Articular chondrocyte of knee joint (primary cell): ENCODE measurements around the gene C3orf22. TPM values are rescaled to one million over a fixed set of nuclear protein-coding genes. Genes with fewer than 3 reads are reported as not detected.

Experiments used
- small RNA-seq: library from RNA; depleted of rRNA; stranded (forward); fragments of <200 nt; gene quantifications from one replicate; pipeline ENCODE3, GENCODE V24; 2012
- total RNA-seq: library from RNA; depleted of rRNA; stranded (reverse); fragments of >200 nt; gene quantifications from 2 replicates; pipeline ENCODE4 v1.2.3, GENCODE V29; 2012

C3orf22 gene, protein sequence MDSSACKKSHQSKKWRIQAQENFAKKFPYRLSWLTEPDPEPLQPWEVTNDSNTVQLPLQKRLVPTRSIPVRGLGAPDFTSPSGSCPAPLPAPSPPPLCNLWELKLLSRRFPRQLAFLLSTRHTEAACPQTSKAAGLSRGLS
- not detected in 2 replicates for total RNA-seq

DNA sequence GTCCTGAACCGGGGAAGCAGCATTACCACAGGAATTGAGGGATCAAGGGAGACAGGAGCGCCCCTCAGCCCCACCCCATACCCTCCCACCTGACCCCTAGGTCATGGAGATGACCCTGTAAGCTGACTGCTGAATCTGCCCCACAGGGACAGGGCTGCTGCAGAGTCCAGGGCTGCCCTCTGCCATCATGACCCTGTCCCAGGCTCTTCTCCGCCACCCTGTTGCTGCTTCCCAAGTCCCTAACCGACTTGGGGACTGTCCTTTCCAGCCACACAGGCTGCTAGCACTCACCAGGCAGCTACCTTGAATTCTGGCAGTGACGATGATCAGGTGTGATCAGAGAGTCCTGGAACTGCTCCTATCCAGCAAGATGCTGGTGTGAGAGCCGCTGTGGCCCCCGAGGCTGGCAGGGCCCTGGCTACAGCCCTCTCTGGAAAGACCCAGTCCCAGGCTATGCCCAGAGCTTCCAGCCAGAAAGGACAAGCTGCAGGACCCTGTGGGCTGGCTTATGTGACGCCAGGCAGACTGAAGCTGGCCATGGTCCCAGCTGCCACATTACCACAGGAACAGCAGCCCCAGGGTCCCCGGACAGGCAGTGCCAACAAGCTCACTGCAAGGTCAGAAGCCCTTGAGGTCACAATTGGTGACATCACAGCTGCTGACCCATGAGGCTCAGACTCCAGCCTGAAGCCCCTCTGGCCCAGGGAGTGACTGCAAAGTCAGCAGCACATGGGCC is at the start of gene C3orf22:
Gene C3orf22, minus strand, starts transcription at position 597 of the 736 bp plus-strand sequence. CDS start 5,542 bp downstream, outside the sequence.

DNA sequence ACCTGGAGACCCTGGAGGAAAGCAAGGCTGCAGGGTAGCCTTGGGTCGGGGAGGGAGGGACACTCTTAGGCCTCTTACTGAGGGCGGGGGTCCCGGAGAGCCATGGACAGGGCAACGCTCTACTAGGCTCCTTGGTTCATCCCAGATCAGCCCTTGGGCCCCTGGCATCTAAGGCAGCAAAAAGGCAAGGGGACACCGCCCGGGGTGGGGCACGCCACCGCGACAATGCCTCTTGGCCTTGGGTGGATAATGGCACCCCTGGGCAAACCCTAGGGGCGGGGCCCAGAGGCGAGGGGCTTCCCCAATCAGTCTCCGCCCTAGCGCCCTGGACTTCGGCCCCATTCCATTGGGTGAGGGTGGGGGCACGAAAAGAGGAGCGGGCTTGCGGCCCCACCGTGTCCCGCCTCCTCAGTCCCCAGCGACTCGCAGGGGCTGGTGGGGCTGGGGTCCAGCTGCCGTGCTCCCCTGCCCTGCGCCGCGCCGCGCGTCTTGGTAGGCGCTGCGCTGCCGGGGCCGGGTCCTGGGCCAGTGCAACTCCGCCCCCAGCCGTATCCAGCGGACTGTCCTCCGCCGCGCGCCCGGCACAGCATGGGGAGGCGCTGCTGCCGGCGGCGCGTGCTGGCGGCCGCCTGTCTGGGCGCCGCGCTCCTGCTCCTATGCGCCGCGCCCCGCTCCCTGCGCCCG is 34.8 kb downstream of the C3orf22 start, which contains the start of gene CHST13:
Gene CHST13, plus strand, starts transcription at position 411 of the 684 bp plus-strand sequence. Its CDS starts 178 bp downstream, at position 589.

DNA sequence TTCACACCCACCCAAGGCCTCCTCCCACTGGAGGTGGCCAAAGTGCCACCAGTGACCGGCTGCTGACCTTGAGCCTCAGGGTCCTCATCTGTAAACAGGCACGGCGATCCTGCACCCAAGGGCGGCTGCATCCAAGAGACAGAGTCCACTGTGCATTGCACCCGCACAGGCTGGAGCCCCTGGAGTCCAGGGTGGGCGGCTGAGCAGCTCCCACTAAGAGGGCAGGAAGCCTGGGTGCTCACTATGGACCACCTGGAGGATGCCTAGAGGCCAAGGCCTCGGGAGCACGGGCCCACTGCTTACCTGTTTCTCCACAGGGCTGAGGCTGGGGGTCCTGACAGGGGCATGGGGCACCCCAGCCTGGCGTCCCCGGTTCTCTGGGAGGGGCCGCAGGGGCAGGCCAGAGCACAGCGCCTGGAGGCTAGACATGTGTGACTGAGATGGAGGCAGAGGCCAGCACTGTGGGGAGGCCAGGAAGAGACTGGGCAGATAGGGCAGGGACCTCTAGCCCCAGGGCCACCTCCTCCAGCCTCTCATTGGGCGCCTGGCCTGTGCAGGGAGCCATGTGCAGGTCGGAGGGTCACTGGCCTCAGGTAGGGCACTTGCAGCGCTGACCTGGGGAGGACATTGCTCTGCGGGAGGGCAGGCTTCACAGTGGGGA is 41.3 kb downstream of the C3orf22 start, which contains the start of gene UROC1:
Gene UROC1, minus strand, starts transcription at position 483 of the 661 bp plus-strand sequence. Its CDS starts 54 bp downstream, at position 429.

Small RNA genes within 50 kb of the gene (small RNA-seq; reads per million reads assigned to genes)
- not detected for gene RNA5SP138

Other genes starting within 250 kb of the C3orf22 start
- gene KLF15, start 201.5 kb downstream of the C3orf22 start, total RNA-seq: 1.5 and 2.2 TPM in 2 replicates
- not detected in 2 replicates for gene CFAP100, start 164.0 kb downstream of the C3orf22 start, total RNA-seq
- gene ZXDC, start 83.0 kb downstream of the C3orf22 start, total RNA-seq: 20.4 and 23.9 TPM in 2 replicates
- not detected in 2 replicates for gene UROC1, start 41.2 kb downstream of the C3orf22 start, total RNA-seq
- gene CHST13, start 34.8 kb downstream of the C3orf22 start, total RNA-seq: 0.11 TPM in 1 of 2 replicates, not detected in the other
- gene TXNRD3, start 96.2 kb upstream of the C3orf22 start, total RNA-seq: 19.9 and 23.7 TPM in 2 replicates
- 9.3 and 12.0 TPM in 2 replicates for gene CHCHD6, start 145.3 kb upstream of the C3orf22 start, total RNA-seq